ENCODE results near the gene TSSK6. TPM values are rescaled to one million over a fixed set of nuclear protein-coding genes. Genes with fewer than 3 reads are reported as not detected.

The TSSK6 gene
- total RNA-seq, 2 donors from 2014 or later, result 2.1 to 2.6 TPM

GRCh38 chr19:19546751-19547162, 31.4 kb upstream of the TSSK6 start:
- TF ChIP-seq CTCF (IDR thresholded peaks at IDR 0.05) (no peak), POLR2A (IDR thresholded peaks at IDR 0.05) (no peak)

GRCh38 chr19:19545707-19546106, 30.4 kb upstream of the TSSK6 start:
- DNase-seq (no peak), ATAC-seq (no peak)
- peaks cover 6% of the 10 kb centered on the region for H3K4me1 ChIP-seq
- intact Hi-C loops (cut with DNase I), result no loop called here
- H3K4me3 ChIP-seq, result no peak overlapping the region
- 80 to 87% methylated on average over 13 to 23 of the region's 23 CpGs for WGBS, 2 donors
- TF ChIP-seq POLR2A (IDR thresholded peaks at IDR 0.05), result no peak
- no peak for TF ChIP-seq CTCF (IDR thresholded peaks at IDR 0.05)
- peaks cover 0 to 11% of the 10 kb centered on the region in 2 donors for H3K27me3 ChIP-seq
- H3K9me3 ChIP-seq, result no peaks in the 10 kb centered on the region
- no peak overlapping the region for H3K27ac ChIP-seq
- H3K36me3 ChIP-seq (replicated peaks in 1 of 2; ENCODE audit: insufficient read depth in 1 of 2, low read depth in 2 of 2), result no peaks in the 10 kb centered on the region

More at GRCh38 chr19:19546751-19547162, 31.4 kb upstream of the TSSK6 start:
- H3K27me3 ChIP-seq, result peaks cover 0 to under 1% of the 10 kb centered on the region in 2 donors
- no peak overlapping the region for H3K4me3 ChIP-seq
- DNase-seq (no peak), ATAC-seq (no peak)
- intact Hi-C loops (cut with DNase I), result no loop called here
- H3K27ac ChIP-seq, result no peak overlapping the region
- H3K36me3 ChIP-seq (replicated peaks in 1 of 2; ENCODE audit: insufficient read depth in 1 of 2, low read depth in 2 of 2), result no peaks in the 10 kb centered on the region
- no peaks in the 10 kb centered on the region for H3K4me1 ChIP-seq
- no peaks in the 10 kb centered on the region for H3K9me3 ChIP-seq
- WGBS, 2 donors, result 46% methylated on average over 19 of the region's 19 CpGs; no CpG with 5 or more reads in 1 of the 2 donors

GRCh38 chr19:19544954-19545591, 29.7 kb upstream of the TSSK6 start:
- intact Hi-C loops (cut with DNase I), result no loop called here
- no peak for DNase-seq
- H3K4me3 ChIP-seq, result no peak overlapping the region
- 86% methylated on average over 11 to 42 of the region's 53 CpGs for WGBS, 2 donors
- H3K27me3 ChIP-seq, result peaks cover 0 to 13% of the 10 kb centered on the region in 2 donors
- TF ChIP-seq CTCF (IDR thresholded peaks at IDR 0.05) (no peak), POLR2A (IDR thresholded peaks at IDR 0.05) (no peak)
- H3K4me1 ChIP-seq, result peaks cover 12% of the 10 kb centered on the region
- ATAC-seq, result no peak
- H3K27ac ChIP-seq, result no peak overlapping the region
- no peaks in the 10 kb centered on the region for H3K9me3 ChIP-seq
- H3K36me3 ChIP-seq (replicated peaks in 1 of 2; ENCODE audit: insufficient read depth in 1 of 2, low read depth in 2 of 2), result no peaks in the 10 kb centered on the region

GRCh38 chr19:19544257-19544953, 29.1 kb upstream of the TSSK6 start:
- no peak for TF ChIP-seq POLR2A (IDR thresholded peaks at IDR 0.05)
- no peak for TF ChIP-seq CTCF (IDR thresholded peaks at IDR 0.05)
- intact Hi-C loops (cut with DNase I), result no loop called here
- Histone ChIP-seq H3K9me3 (no peaks in the 10 kb centered on the region), H3K36me3 (replicated peaks in 1 of 2; ENCODE audit: insufficient read depth in 1 of 2, low read depth in 2 of 2) (no peaks in the 10 kb centered on the region), H3K27ac (no peak overlapping the region), H3K27me3 (peaks cover 0 to 13% of the 10 kb centered on the region in 2 donors), H3K4me1 (peaks cover 13% of the 10 kb centered on the region), H3K4me3 (no peak overlapping the region)
- DNase-seq (no peak), ATAC-seq (no peak)
- WGBS, 2 donors, result 86 to 87% methylated on average over 26 to 64 of the region's 75 CpGs

All from body of pancreas (tissue), 4 donors.